Esophagus muscularis mucosa (tissue), 4 donors: Measurements from ENCODE around the gene PLOD3. TPM values are rescaled to one million over a fixed set of nuclear protein-coding genes. Genes with fewer than 3 reads are reported as not detected.

Source experiments
- DNase-seq: peaks from one replicate; pipeline ENCODE4 v3.0.0-alpha.2; 2017; ENCODE audit errors: extremely low spot score
- H3K27ac ChIP-seq, 4 donors: fragments of 200-600 bp; sonication (generic); replicated peaks in 1 of 4; 1 replicate in 3 of 4; 2 replicates in 1 of 4; pipeline ENCODE4 v1.5.1; 2016 to 2019; ENCODE audit warnings: mild to moderate bottlenecking in 1 of 4
- H3K27me3 ChIP-seq, 4 donors: fragments of 200-600 bp; sonication (generic); one replicate each; pipeline versions ENCODE4 v1.5.1 to v1.6.0; 2016 to 2019
- H3K36me3 ChIP-seq, 4 donors: fragments of 200-600 bp; sonication (generic); one replicate each; pipeline ENCODE4 v1.5.1; 2016 to 2019
- H3K4me1 ChIP-seq, 4 donors: fragments of 200-600 bp; sonication (generic); one replicate each; pipeline ENCODE4 v1.5.1; 2016 to 2019
- H3K4me3 ChIP-seq, 4 donors: fragments of 200-600 bp; sonication (generic); 1 replicate in 2 of 4; 2 replicates in 2 of 4; pipeline ENCODE4 v1.5.1; 2016 to 2019; ENCODE audit warnings: mild to moderate bottlenecking in 4 of 4, moderate library complexity in 1 of 4
- H3K9me3 ChIP-seq, 4 donors: fragments of 200-600 bp; sonication (generic); 1 replicate in 3 of 4; 2 replicates in 1 of 4; pipeline ENCODE4 v1.5.1; 2016 to 2019
- CTCF ChIP-seq, 3 experiments: fragments of 200-600 bp in 2 of 3; fragments of 450-650 bp in 1 of 3; sonication (generic) in 2 of 3; IDR thresholded peaks; one replicate each; pipeline ENCODE4 v1.5.1; 2017 to 2019; ENCODE audit warnings: antibody characterized with exemption in 3 of 3, mild to moderate bottlenecking in 2 of 3, moderate library complexity in 1 of 3
- EP300 ChIP-seq: sonication (generic); formaldehyde crosslinking; IDR thresholded peaks from one replicate; pipeline ENCODE4 v1.6.1; 2017; ENCODE audit warnings: antibody characterized with exemption
- POLR2A ChIP-seq: fragments of 450-650 bp; IDR thresholded peaks from one replicate; pipeline ENCODE4 v1.6.1; 2017; ENCODE audit warnings: antibody characterized with exemption, moderate library complexity, mild to moderate bottlenecking, low read depth
- POLR2AphosphoS5 ChIP-seq, 2 donors: sonication (generic); formaldehyde crosslinking; IDR thresholded peaks; one replicate each; pipeline ENCODE4 v1.6.1; 2017; ENCODE audit warnings: antibody characterized with exemption in 2 of 2
- WGBS: methylation state at CpG from one replicate; pipeline ENCODE4 v1.1.5; 2018; 5-methylcytosine and 5-hydroxymethylcytosine counted together
- intact Hi-C: fragments of 100-400 bp; cut with DNase I; formaldehyde crosslinking; loops from one replicate; pipeline ENCODE4 v1.15.1; 2023
- total RNA-seq, 4 donors: library from RNA; depleted of rRNA; stranded (reverse); fragments of >200 nt; gene quantifications; one replicate each; pipeline versions ENCODE4 v1.1.0 to v1.2.1, GENCODE V29; 2016

PLOD3 gene
- total RNA-seq, 4 donors from 2014 or later = 30.3 to 60.2 (median 50.1) TPM

GRCh38 chr7:101211501-101211900 is 5.9 kb downstream of the PLOD3 start:
- 90% methylated on average over 17 of the region's 24 CpGs for WGBS
- Histone ChIP-seq H3K36me3 (peaks cover 48 to 96% (median 94%) of the 10 kb centered on the region in 4 donors), H3K27me3 (no peaks in the 10 kb centered on the region), H3K4me1 (peaks cover 8 to 20% (median 17%) of the 10 kb centered on the region in 4 donors), H3K4me3 (no peak overlapping the region), H3K27ac (no peak overlapping the region), H3K9me3 (no peaks in the 10 kb centered on the region)
- intact Hi-C loops = no loop called here
- DNase-seq = no peak
- TF ChIP-seq POLR2AphosphoS5 (IDR thresholded peaks at IDR 0.05) (no peak), POLR2A (no peak), CTCF (IDR thresholded peaks at IDR 0.05) (no peak), EP300 (no peak)

- 87% methylated on average over 9 of the region's 19 CpGs for WGBS
- H3K36me3 ChIP-seq = peaks cover 55 to 95% (median 93%) of the 10 kb centered on the region in 4 donors
- no peak for DNase-seq
- no peaks in the 10 kb centered on the region for H3K9me3 ChIP-seq
- H3K27ac ChIP-seq = no peak overlapping the region
- no peak for TF ChIP-seq POLR2AphosphoS5 (IDR thresholded peaks at IDR 0.05)
- no peak for TF ChIP-seq POLR2A
- TF ChIP-seq EP300 = no peak
- TF ChIP-seq CTCF (IDR thresholded peaks at IDR 0.05) = no peak
- peaks cover 0 to 6% (median 6%) of the 10 kb centered on the region in 4 donors for H3K4me1 ChIP-seq
- intact Hi-C loops = no loop called here
- H3K4me3 ChIP-seq = no peak overlapping the region
- no peaks in the 10 kb centered on the region for H3K27me3 ChIP-seq
Observed at GRCh38 chr7:101210143-101210542, 7.2 kb downstream of the PLOD3 start.

GRCh38 chr7:101208794-101209193 is 8.6 kb downstream of the PLOD3 start:
- H3K27ac ChIP-seq = no peak overlapping the region
- peaks cover 0 to 4% (median 0%) of the 10 kb centered on the region in 4 donors for H3K27me3 ChIP-seq
- intact Hi-C loops = no loop called here
- H3K36me3 ChIP-seq = peaks cover 44 to 81% (median 80%) of the 10 kb centered on the region in 4 donors
- TF ChIP-seq EP300 (no peak), CTCF (IDR thresholded peaks at IDR 0.05) (no peak), POLR2AphosphoS5 (IDR thresholded peaks at IDR 0.05) (no peak), POLR2A (no peak)
- WGBS = 94% methylated on average over 14 of the region's 14 CpGs
- no peaks in the 10 kb centered on the region for H3K9me3 ChIP-seq
- DNase-seq = no peak
- no peaks in the 10 kb centered on the region for H3K4me1 ChIP-seq
- no peak overlapping the region for H3K4me3 ChIP-seq

- Histone ChIP-seq H3K36me3 (peaks cover 41 to 68% (median 66%) of the 10 kb centered on the region in 4 donors), H3K9me3 (no peaks in the 10 kb centered on the region)
- DNase-seq = no peak
Observed at GRCh38 chr7:101207459-101207858, 9.9 kb downstream of the PLOD3 start.

More at GRCh38 chr7:101207459-101207858, 9.9 kb downstream of the PLOD3 start:
- H3K4me3 ChIP-seq = no peak overlapping the region
- H3K27me3 ChIP-seq = peaks cover 0 to 16% (median 6%) of the 10 kb centered on the region in 4 donors
- WGBS = 89% methylated on average over 3 of the region's 17 CpGs
- no peak overlapping the region for H3K27ac ChIP-seq
- intact Hi-C loops = no loop called here
- H3K4me1 ChIP-seq = peaks cover 0 to 1% (median under 1%) of the 10 kb centered on the region in 4 donors
- no peak for TF ChIP-seq POLR2AphosphoS5 (IDR thresholded peaks at IDR 0.05)
- no peak for TF ChIP-seq POLR2A
- TF ChIP-seq CTCF (IDR thresholded peaks at IDR 0.05) = no peak
- no peak for TF ChIP-seq EP300
